Adipocyte (in vitro differentiated cells): ENCODE results near the gene SLC35F3.
"Not testable (repeated sequence)": the region's sequence is repeated elsewhere in the genome, so short reads cannot be mapped to it uniquely, and the experiment has no call there.

Source experiments
- DNase-seq: peaks from one replicate; pipeline ENCODE4 v3.0.0-alpha.2; 2015; ENCODE audit warnings: low read depth
- H3K27me3 ChIP-seq: replicated peaks from 2 replicates; pipeline ENCODE4 v1.7.0; 2013; ENCODE audit warnings: mild to moderate bottlenecking, low read length, moderate library complexity; ENCODE audit not compliant: control insufficient read depth, insufficient read depth
- H3K36me3 ChIP-seq: 2 replicates; pipeline ENCODE4 v1.7.0; 2013; ENCODE audit warnings: low read length, mild to moderate bottlenecking, moderate library complexity; ENCODE audit not compliant: control insufficient read depth, insufficient read depth, severe bottlenecking
- H3K4me1 ChIP-seq: 2 replicates; pipeline ENCODE4 v1.7.0; 2013; ENCODE audit warnings: mild to moderate bottlenecking, low read length, moderate library complexity; ENCODE audit not compliant: control insufficient read depth, insufficient read depth
- H3K4me3 ChIP-seq: 2 replicates; pipeline ENCODE4 v1.7.0; 2013; ENCODE audit warnings: mild to moderate bottlenecking, low read length, moderate library complexity
- H3K9ac ChIP-seq: 2 replicates; pipeline ENCODE4 v1.7.0; 2013; ENCODE audit warnings: mild to moderate bottlenecking, low read length, moderate library complexity
- H3K9me3 ChIP-seq: 2 replicates; pipeline ENCODE4 v1.7.0; 2013; ENCODE audit warnings: mild to moderate bottlenecking, low read length, moderate library complexity; ENCODE audit not compliant: control insufficient read depth

Gene SLC35F3

GRCh38 chr1:234107416-234108021 lies 203.0 kb downstream of the SLC35F3 start:
- Histone ChIP-seq H3K36me3 (no peaks in the 10 kb centered on the region), H3K27me3 (peaks cover 13% of the 10 kb centered on the region), H3K4me3 (no peak overlapping the region), H3K4me1 (no peaks in the 10 kb centered on the region), H3K9ac (no peak overlapping the region), H3K9me3 (no peaks in the 10 kb centered on the region)
- no peak for DNase-seq

GRCh38 chr1:234108921-234109320 lies 204.4 kb downstream of the SLC35F3 start:
- Histone ChIP-seq H3K9me3 (no peaks in the 10 kb centered on the region), H3K27me3 (peaks cover 13% of the 10 kb centered on the region), H3K4me1 (no peaks in the 10 kb centered on the region), H3K9ac (no peak overlapping the region), H3K36me3 (no peaks in the 10 kb centered on the region), H3K4me3 (no peak overlapping the region)
- DNase-seq, result peak; percentile 52

- peaks cover 15% of the 10 kb centered on the region for H3K27me3 ChIP-seq
- no peaks in the 10 kb centered on the region for H3K36me3 ChIP-seq
- H3K9ac ChIP-seq, result no peak overlapping the region
- DNase-seq, result no peak
- no peaks in the 10 kb centered on the region for H3K4me1 ChIP-seq
- no peaks in the 10 kb centered on the region for H3K9me3 ChIP-seq
- H3K4me3 ChIP-seq, result no peak overlapping the region
Observed at GRCh38 chr1:234109840-234110239, 205.4 kb downstream of the SLC35F3 start.

- no peaks in the 10 kb centered on the region for H3K36me3 ChIP-seq
- peaks cover 19% of the 10 kb centered on the region for H3K27me3 ChIP-seq
- H3K4me1 ChIP-seq, result no peaks in the 10 kb centered on the region
- H3K9me3 ChIP-seq, result no peaks in the 10 kb centered on the region
- no peak overlapping the region for H3K9ac ChIP-seq
- H3K4me3 ChIP-seq, result no peak overlapping the region
- DNase-seq, result peak; percentile 5
Observed at GRCh38 chr1:234111458-234112142, 207.1 kb downstream of the SLC35F3 start.

- Histone ChIP-seq H3K36me3 (no peaks in the 10 kb centered on the region), H3K4me3 (no peak overlapping the region), H3K9ac (no peak overlapping the region), H3K27me3 (peaks cover 19% of the 10 kb centered on the region), H3K9me3 (no peaks in the 10 kb centered on the region), H3K4me1 (no peaks in the 10 kb centered on the region)
- peak; percentile 89 for DNase-seq
Observed at GRCh38 chr1:234114648-234115307, 210.3 kb downstream of the SLC35F3 start.

GRCh38 chr1:234118911-234119310 lies 214.4 kb downstream of the SLC35F3 start:
- Histone ChIP-seq H3K4me3 (no peak overlapping the region), H3K9ac (no peak overlapping the region), H3K27me3 (peaks cover 14% of the 10 kb centered on the region), H3K4me1 (no peaks in the 10 kb centered on the region), H3K9me3 (no peaks in the 10 kb centered on the region), H3K36me3 (no peaks in the 10 kb centered on the region)
- DNase-seq, result no peak

- no peaks in the 10 kb centered on the region for H3K36me3 ChIP-seq
- no peaks in the 10 kb centered on the region for H3K9me3 ChIP-seq
- no peaks in the 10 kb centered on the region for H3K4me1 ChIP-seq
- DNase-seq, result no peak
- peaks cover 17% of the 10 kb centered on the region for H3K27me3 ChIP-seq
- H3K4me3 ChIP-seq, result no peak overlapping the region
- H3K9ac ChIP-seq, result no peak overlapping the region
Observed at GRCh38 chr1:234119431-234119830, 215.0 kb downstream of the SLC35F3 start.

GRCh38 chr1:234120327-234120944 lies 216.0 kb downstream of the SLC35F3 start:
- H3K36me3 ChIP-seq, result no peaks in the 10 kb centered on the region
- no peak for DNase-seq

GRCh38 chr1:234121659-234122058 lies 217.2 kb downstream of the SLC35F3 start:
- peaks cover 29% of the 10 kb centered on the region for H3K27me3 ChIP-seq
- DNase-seq, H3K9me3 ChIP-seq, H3K9ac ChIP-seq, H3K4me3 ChIP-seq, H3K4me1 ChIP-seq, H3K36me3 ChIP-seq: not testable (repeated sequence)

More at GRCh38 chr1:234120327-234120944, 216.0 kb downstream of the SLC35F3 start:
- Histone ChIP-seq H3K9me3 (no peaks in the 10 kb centered on the region), H3K9ac (no peak overlapping the region), H3K27me3 (peaks cover 20% of the 10 kb centered on the region), H3K4me3 (no peak overlapping the region), H3K4me1 (no peaks in the 10 kb centered on the region)

- H3K9me3 ChIP-seq, H3K4me1 ChIP-seq, H3K4me3 ChIP-seq, H3K36me3 ChIP-seq, DNase-seq, H3K9ac ChIP-seq: not testable (repeated sequence)
- H3K27me3 ChIP-seq, result peaks cover 38% of the 10 kb centered on the region
Observed at GRCh38 chr1:234122571-234122970, 218.1 kb downstream of the SLC35F3 start.

GRCh38 chr1:234123867-234124266 lies 219.4 kb downstream of the SLC35F3 start:
- Histone ChIP-seq H3K9ac (no peak overlapping the region), H3K36me3 (no peaks in the 10 kb centered on the region), H3K27me3 (peaks cover 46% of the 10 kb centered on the region), H3K4me3 (no peak overlapping the region), H3K9me3 (no peaks in the 10 kb centered on the region), H3K4me1 (no peaks in the 10 kb centered on the region)
- no peak for DNase-seq
